OCI-LY1 (cell line): ENCODE results near the gene PLPP1.

Experiments used
- EZH2 ChIP-seq: fragments of 200-600 bp; sonication (generic), shearing (Covaris generic); IDR thresholded peaks from 2 replicates; pipeline ENCODE4 v1.8.0; 2017; ENCODE audit warnings: borderline replicate concordance, mixed run types, mild to moderate bottlenecking, antibody characterized with exemption, low read length, moderate library complexity, mixed read lengths
- TF ChIP-seq, protein P1 (sequence below): fragments of 200-600 bp; sonication (generic), shearing (Covaris generic); IDR thresholded peaks from 2 replicates; pipeline ENCODE4 v1.5.1; 2017; ENCODE audit warnings: mild to moderate bottlenecking, antibody characterized with exemption, low read length, moderate library complexity, mixed read lengths

GRCh38 chr5:55427157-55427556 lies 107.6 kb downstream of the PLPP1 start:
- no peak for TF ChIP-seq EZH2
- TF ChIP-seq, protein P1, sequence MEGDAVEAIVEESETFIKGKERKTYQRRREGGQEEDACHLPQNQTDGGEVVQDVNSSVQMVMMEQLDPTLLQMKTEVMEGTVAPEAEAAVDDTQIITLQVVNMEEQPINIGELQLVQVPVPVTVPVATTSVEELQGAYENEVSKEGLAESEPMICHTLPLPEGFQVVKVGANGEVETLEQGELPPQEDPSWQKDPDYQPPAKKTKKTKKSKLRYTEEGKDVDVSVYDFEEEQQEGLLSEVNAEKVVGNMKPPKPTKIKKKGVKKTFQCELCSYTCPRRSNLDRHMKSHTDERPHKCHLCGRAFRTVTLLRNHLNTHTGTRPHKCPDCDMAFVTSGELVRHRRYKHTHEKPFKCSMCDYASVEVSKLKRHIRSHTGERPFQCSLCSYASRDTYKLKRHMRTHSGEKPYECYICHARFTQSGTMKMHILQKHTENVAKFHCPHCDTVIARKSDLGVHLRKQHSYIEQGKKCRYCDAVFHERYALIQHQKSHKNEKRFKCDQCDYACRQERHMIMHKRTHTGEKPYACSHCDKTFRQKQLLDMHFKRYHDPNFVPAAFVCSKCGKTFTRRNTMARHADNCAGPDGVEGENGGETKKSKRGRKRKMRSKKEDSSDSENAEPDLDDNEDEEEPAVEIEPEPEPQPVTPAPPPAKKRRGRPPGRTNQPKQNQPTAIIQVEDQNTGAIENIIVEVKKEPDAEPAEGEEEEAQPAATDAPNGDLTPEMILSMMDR, result no peak
